ENCODE data around the gene STAMBPL1.

STAMBPL1 gene

DNA sequence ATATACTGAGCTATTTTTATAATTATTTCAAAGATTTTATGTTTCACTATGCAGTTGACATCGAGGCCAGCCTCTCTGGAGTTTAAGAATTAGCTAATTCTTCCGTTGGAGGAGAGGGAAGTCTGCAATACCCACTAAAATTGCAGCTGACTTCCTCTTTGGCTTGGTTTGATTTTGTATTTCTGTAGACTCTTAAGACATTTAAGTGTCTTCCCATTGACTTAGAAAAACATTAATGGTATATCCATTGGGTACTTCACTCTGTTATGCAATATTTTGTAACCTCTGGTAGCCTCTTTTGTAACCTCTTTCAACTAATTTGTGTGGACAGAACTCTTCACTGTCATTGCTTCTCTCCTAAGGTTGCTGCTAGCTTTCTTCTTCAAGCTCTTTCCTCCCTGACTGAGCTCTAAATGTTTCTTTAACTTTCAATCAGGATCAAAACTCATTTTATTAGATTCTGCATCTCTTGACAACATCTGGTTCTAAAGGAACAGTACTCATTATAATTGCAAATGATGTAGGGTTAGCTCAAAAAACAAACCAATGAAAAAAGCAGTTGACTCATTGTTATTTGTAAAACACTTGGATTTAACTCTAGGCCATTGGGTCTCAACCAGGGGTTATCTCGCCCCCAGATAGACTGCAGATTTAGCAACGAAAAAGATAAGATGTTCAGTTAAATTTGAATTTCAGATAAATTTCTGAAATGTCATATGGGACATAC lies 26.7 kb upstream of the STAMBPL1 start:
- TF ChIP-seq, protein P1, sequence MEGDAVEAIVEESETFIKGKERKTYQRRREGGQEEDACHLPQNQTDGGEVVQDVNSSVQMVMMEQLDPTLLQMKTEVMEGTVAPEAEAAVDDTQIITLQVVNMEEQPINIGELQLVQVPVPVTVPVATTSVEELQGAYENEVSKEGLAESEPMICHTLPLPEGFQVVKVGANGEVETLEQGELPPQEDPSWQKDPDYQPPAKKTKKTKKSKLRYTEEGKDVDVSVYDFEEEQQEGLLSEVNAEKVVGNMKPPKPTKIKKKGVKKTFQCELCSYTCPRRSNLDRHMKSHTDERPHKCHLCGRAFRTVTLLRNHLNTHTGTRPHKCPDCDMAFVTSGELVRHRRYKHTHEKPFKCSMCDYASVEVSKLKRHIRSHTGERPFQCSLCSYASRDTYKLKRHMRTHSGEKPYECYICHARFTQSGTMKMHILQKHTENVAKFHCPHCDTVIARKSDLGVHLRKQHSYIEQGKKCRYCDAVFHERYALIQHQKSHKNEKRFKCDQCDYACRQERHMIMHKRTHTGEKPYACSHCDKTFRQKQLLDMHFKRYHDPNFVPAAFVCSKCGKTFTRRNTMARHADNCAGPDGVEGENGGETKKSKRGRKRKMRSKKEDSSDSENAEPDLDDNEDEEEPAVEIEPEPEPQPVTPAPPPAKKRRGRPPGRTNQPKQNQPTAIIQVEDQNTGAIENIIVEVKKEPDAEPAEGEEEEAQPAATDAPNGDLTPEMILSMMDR (IDR thresholded peaks at IDR 0.05; ENCODE audit: low read depth, low read length) = no peak
- no peak for DNase-seq (ENCODE audit: low read depth, low spot score)
- H3K4me3 ChIP-seq (ENCODE audit: low read depth, low read length) = no peak overlapping the region
- in situ Hi-C loops (cut with HindIII; ENCODE audit: low sequenced_read_pairs) = no loop called here

DNA sequence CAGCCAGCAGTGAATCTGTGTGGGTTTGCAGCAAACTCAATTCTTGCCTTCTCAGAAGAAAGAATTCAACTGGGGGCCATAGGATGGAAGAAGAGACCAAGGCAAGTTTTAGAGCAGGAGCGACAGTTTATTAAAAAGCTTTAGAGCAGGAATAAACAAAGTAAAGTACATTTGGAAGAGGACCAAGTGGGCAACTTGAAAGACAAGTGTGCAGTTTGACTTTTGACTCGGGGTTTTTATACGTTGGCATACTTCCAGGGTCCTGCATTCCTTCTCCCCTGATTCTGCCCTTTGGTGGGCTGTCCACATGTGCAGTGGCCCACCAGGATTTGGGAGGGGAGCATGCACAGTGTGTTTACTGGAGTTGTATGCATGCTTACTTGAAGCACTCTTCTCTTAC lies 25.4 kb upstream of the STAMBPL1 start:
- in situ Hi-C loops (cut with HindIII; ENCODE audit: low sequenced_read_pairs) = no loop called here
- TF ChIP-seq, protein P1 (IDR thresholded peaks at IDR 0.05; ENCODE audit: low read depth, low read length) = no peak
- no peak for DNase-seq (ENCODE audit: low read depth, low spot score)
- H3K4me3 ChIP-seq (ENCODE audit: low read depth, low read length) = no peak overlapping the region

DNA sequence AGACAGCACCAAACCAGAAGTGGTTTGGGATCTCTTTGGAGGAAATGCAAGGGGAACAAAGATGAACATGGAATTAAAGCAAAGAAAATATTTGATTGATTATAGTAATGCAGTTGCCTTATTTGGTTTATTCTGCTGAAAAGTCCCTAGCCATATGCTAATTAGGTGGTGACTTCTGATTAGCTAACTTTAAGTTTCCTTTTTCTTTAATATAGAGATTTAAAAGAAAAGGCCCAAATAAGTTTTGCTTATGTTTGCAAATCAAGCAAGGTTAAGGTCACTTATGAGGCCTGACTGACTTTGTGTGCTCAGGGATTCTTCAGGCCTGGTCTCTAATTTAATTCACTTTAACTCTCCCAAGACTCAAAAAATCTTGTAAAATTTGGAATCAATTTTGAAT lies 22.2 kb upstream of the STAMBPL1 start:
- DNase-seq (ENCODE audit: low read depth, low spot score) = no peak

DNA sequence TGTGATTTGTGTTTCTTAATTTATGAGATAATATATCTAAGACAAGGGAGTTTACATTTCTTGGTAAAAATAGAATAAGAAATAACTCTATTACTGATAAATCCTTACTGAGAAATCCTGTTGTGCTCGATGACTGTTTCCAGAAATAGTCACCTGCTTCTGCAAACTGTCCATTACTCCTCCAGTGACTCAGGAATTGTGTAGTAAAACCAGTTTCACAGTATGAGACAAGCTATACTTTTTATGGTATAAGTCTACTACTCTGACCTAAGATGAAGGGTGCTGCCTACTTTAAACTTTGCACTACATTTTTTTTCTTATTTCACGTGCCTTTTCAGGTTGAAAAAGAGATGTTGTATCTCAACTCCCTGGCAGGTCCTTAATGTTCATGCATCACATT lies 21.6 kb upstream of the STAMBPL1 start:
- DNase-seq (ENCODE audit: low read depth, low spot score) = no peak
- TF ChIP-seq, protein P1 (IDR thresholded peaks at IDR 0.05; ENCODE audit: low read depth, low read length) = no peak
- no peak overlapping the region for H3K4me3 ChIP-seq (ENCODE audit: low read depth, low read length)
- in situ Hi-C loops (cut with HindIII; ENCODE audit: low sequenced_read_pairs) = no loop called here

More for the DNA sequence above, 22.2 kb upstream of the STAMBPL1 start:
- in situ Hi-C loops (cut with HindIII; ENCODE audit: low sequenced_read_pairs) = no loop called here
- H3K4me3 ChIP-seq (ENCODE audit: low read depth, low read length) = no peak overlapping the region
- TF ChIP-seq, protein P1 (IDR thresholded peaks at IDR 0.05; ENCODE audit: low read depth, low read length) = no peak

DNA sequence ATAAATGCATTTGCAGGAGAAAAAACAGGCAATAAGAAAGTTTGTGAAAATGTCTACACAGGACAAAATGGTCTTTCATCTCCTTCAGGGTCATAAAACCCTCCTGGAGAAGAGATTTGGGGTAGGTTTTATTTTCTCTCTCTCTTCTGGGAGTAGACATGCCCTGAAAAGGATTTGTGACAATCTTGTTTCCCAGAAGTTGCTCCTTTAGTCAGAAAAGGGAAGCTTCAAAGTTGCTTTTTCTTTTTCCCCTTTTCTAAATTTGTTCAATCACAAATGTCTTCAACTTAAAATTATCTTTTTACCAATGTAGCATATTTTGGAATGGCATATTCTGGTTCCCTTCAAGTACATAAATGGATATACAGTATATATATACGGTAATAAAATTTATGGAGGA lies 19.0 kb upstream of the STAMBPL1 start:
- DNase-seq (ENCODE audit: low read depth, low spot score) = no peak
- no peak overlapping the region for H3K4me3 ChIP-seq (ENCODE audit: low read depth, low read length)
- in situ Hi-C loops (cut with HindIII; ENCODE audit: low sequenced_read_pairs) = no loop called here
- TF ChIP-seq, protein P1 (IDR thresholded peaks at IDR 0.05; ENCODE audit: low read depth, low read length) = no peak

DNA sequence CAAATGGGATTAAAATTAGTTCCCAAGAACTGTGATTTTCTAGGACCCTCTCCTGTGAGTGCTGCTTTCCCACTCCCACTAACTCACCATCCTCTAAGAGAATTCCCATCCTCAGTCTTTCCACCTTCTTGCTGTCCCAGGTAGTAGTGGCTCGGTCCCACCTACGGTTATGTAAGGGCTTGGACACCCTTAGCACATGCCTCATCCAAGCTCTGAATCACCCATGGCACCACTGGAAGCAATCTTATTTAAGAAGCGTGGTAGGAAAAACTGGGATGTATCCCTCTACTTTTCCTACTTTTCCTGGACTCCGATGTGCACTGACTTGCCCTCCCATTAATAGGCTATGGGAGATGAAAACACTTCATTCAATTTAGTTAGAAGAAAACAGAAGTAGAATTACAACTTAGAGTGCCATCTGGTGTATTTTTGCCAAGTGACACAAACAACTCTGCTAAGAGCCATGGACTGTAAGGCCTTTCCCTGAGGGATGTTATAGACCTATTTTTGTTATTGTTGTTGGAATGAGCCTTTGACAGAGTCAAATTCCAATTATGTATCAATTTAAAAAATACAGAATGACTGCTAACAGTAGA lies 14.7 kb upstream of the STAMBPL1 start:
- in situ Hi-C loops (cut with HindIII; ENCODE audit: low sequenced_read_pairs) = no loop called here
- H3K4me3 ChIP-seq (ENCODE audit: low read depth, low read length) = no peak overlapping the region
- peak; percentile 16 for DNase-seq (ENCODE audit: low read depth, low spot score)

More for the DNA sequence above, 14.7 kb upstream of the STAMBPL1 start:
- TF ChIP-seq, protein P1 (IDR thresholded peaks at IDR 0.05; ENCODE audit: low read depth, low read length) = no peak
